ENCODE results near the gene RPL22. TPM values are rescaled to one million over a fixed set of nuclear protein-coding genes. Genes with fewer than 3 reads are reported as not detected.

RPL22 gene
- total RNA-seq, 1 experiment from 2014 or later = 441 TPM

GRCh38 chr1:6180268-6180706 lies 19.1 kb downstream of the RPL22 start, which contains the start of gene CHD5:
CHD5 (minus strand) TSS chr1:6180321; CDS start chr1:6180023, 298 bp downstream.
- peak; percentile 74 for DNase-seq (ENCODE audit: low spot score)
- POLR2A ChIA-PET = no interaction called here
- no peak within 1 kb of the TSS for H3K27ac Mint-ChIP-seq
- H3K27me3 Mint-ChIP-seq (ENCODE audit: low read depth) = peaks cover 56% of the 10 kb centered on the region
- TF ChIP-seq GRHL2 (CRISPR knock-in tag; IDR thresholded peaks at IDR 0.05; ENCODE audit: insufficient replicate concordance, severe bottlenecking) (no peak), SMAD3 (CRISPR knock-in tag; IDR thresholded peaks at IDR 0.05; ENCODE audit: borderline replicate concordance) (no peak), ZNF423 (CRISPR knock-in tag; IDR thresholded peaks at IDR 0.05) (no peak)
- TF ChIP-seq, protein P1, sequence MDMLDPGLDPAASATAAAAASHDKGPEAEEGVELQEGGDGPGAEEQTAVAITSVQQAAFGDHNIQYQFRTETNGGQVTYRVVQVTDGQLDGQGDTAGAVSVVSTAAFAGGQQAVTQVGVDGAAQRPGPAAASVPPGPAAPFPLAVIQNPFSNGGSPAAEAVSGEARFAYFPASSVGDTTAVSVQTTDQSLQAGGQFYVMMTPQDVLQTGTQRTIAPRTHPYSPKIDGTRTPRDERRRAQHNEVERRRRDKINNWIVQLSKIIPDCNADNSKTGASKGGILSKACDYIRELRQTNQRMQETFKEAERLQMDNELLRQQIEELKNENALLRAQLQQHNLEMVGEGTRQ (CRISPR knock-in tag; IDR thresholded peaks at IDR 0.05) = peak; percentile 4; the same call in 1 of the 2 replicates
- H3K36me3 Mint-ChIP-seq = no peaks in the 10 kb centered on the region; the same call in 1 of the 2 replicates
- CTCF ChIA-PET = interaction anchor here (1.4 to 6.2 kb wide), 2 partner anchors 26 to 145 kb away, joined by 5 to 47 read pairs; partner anchors contain the start of gene RNF207
- H3K9me3 Mint-ChIP-seq = no peaks in the 10 kb centered on the region
- peak within 1 kb of the TSS; percentile 69 for H3K4me3 Mint-ChIP-seq
- peak; percentile 6; the same call in 1 of the 2 replicates for ATAC-seq
- peaks cover 39% of the 10 kb centered on the region for H3K4me1 Mint-ChIP-seq

DNA sequence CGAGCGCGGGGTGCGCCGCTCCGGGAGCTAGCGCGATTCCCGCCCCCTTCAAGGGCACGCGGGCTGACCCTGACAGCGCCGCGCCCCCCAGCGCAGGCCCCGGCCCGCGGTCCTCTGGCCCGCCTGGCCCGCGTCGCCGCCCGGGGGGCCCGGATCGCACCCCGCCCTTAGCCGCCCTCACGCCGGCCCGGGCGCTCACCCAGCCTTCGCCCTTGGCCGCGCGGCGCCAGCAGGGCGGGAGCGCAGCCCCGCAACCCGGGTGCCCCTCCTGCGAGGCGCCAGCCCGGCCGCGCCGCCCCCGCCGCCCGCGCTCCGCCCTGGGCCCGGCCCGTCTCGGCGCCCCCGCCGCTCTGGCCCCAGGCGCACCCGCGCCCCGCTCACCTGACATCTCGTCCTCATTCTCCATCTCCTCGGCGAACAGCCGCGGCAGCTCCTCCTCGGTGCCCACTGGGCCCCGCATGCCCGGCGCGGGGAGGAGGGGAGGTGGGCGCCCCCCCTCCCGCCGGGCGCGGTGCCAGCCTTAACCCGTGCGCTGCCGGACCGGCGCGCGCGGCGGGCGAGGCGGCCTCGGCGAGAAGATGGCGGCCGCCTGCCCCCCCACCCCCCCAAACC lies 19.7 kb downstream of the RPL22 start:
- TF ChIP-seq CREM (CRISPR knock-in tag; IDR thresholded peaks at IDR 0.05) (0 out of 2 replicates have a peak, but pooled peaks have one; percentile 3), FOXP1 (CRISPR knock-in tag; IDR thresholded peaks at IDR 0.05; ENCODE audit: borderline replicate concordance) (no peak), ZNF423 (CRISPR knock-in tag; IDR thresholded peaks at IDR 0.05) (no peak)
- TF ChIP-seq, protein P2, sequence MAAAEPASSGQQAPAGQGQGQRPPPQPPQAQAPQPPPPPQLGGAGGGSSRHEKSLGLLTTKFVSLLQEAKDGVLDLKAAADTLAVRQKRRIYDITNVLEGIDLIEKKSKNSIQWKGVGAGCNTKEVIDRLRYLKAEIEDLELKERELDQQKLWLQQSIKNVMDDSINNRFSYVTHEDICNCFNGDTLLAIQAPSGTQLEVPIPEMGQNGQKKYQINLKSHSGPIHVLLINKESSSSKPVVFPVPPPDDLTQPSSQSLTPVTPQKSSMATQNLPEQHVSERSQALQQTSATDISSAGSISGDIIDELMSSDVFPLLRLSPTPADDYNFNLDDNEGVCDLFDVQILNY (CRISPR knock-in tag; IDR thresholded peaks at IDR 0.05) = 0 out of 2 replicates have a peak, but pooled peaks have one; percentile 9
- TF ChIP-seq, protein P3, sequence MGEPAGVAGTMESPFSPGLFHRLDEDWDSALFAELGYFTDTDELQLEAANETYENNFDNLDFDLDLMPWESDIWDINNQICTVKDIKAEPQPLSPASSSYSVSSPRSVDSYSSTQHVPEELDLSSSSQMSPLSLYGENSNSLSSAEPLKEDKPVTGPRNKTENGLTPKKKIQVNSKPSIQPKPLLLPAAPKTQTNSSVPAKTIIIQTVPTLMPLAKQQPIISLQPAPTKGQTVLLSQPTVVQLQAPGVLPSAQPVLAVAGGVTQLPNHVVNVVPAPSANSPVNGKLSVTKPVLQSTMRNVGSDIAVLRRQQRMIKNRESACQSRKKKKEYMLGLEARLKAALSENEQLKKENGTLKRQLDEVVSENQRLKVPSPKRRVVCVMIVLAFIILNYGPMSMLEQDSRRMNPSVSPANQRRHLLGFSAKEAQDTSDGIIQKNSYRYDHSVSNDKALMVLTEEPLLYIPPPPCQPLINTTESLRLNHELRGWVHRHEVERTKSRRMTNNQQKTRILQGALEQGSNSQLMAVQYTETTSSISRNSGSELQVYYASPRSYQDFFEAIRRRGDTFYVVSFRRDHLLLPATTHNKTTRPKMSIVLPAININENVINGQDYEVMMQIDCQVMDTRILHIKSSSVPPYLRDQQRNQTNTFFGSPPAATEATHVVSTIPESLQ (CRISPR knock-in tag; IDR thresholded peaks at IDR 0.05) = no peak
- ATAC-seq = no peak
- POLR2A ChIA-PET = interaction anchor here (1.0 kb wide), 1 partner anchor 13 kb away, joined by 3 read pairs; no protein-coding TSS in a partner anchor
- Mint-ChIP-seq H3K36me3 (no peaks in the 10 kb centered on the region), H3K27me3 (ENCODE audit: low read depth) (peaks cover 56% of the 10 kb centered on the region), H3K9me3 (no peaks in the 10 kb centered on the region), H3K4me1 (peaks cover 33% of the 10 kb centered on the region), H3K4me3 (no peak overlapping the region), H3K27ac (no peak overlapping the region)
- DNase-seq (ENCODE audit: low spot score) = no peak
- CTCF ChIA-PET = interaction anchor here (0.6 to 6.2 kb wide), 3 partner anchors 27 to 146 kb away, joined by 4 to 47 read pairs (median 5); partner anchors contain the start of gene RNF207

- H3K4me3 Mint-ChIP-seq = peak overlapping the region; percentile 69
- H3K4me1 Mint-ChIP-seq = peaks cover 27% of the 10 kb centered on the region
- POLR2A ChIA-PET = interaction anchor here (1.0 kb wide), 1 partner anchor 13 kb away, joined by 3 read pairs; no protein-coding TSS in a partner anchor
These were observed 20.4 kb downstream of the RPL22 start for GRCh38 chr1:6178751-6179563.

DNA sequence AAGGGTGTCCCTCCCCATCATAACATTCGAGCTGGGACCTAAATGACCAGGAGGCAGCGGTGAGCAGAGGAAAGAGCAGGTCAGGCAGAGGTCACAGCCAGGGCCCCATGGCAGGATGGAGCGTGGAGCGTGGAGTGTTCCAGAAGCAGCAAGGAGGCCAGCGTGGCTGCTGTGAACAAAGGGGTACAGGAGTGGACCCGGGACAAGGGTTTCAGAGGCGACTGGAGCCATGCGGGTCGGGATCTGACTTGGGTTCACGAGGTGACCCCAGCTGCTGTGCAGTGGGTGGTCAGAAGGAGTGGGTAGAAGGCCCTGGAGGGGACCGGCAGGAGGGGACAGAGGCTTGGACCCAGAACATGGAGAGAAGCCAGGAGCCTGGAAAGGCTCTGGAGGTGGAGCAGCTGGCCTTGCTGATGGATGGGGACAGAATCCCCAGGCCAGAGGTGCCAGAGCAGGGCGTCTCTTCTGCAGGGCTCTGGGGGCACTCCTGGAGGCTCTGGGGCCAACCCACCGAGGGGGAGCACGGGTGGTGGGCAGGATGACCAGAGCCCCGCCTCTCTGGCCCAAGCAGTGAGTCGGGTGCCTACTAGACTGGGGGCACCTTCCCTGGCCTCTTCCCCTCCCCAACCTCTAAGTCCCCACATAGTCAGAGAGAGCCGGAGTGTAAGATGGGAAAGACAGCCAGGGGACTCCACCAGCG lies 21.6 kb downstream of the RPL22 start:
- no peaks in the 10 kb centered on the region for H3K9me3 Mint-ChIP-seq
- POLR2A ChIA-PET = no interaction called here
- peaks cover 50% of the 10 kb centered on the region for H3K27me3 Mint-ChIP-seq (ENCODE audit: low read depth)
- no peak for DNase-seq (ENCODE audit: low spot score)
- H3K4me1 Mint-ChIP-seq = peaks cover 16% of the 10 kb centered on the region
- CTCF ChIA-PET = interaction anchor here (1.0 to 6.2 kb wide), 3 partner anchors 8 to 69 kb away, joined by 3 to 47 read pairs (median 3); partner anchors contain the start of gene RNF207
- ATAC-seq = no peak
- H3K27ac Mint-ChIP-seq = no peak overlapping the region
- H3K36me3 Mint-ChIP-seq = no peaks in the 10 kb centered on the region
- peak overlapping the region; percentile 36 for H3K4me3 Mint-ChIP-seq
- TF ChIP-seq ZNF671 (CRISPR knock-in tag; IDR thresholded peaks at IDR 0.05) (no peak), GTF2I (CRISPR knock-in tag; conservative IDR thresholded peaks at IDR 0.05) (no peak), ZNF263 (CRISPR knock-in tag; IDR thresholded peaks at IDR 0.05; ENCODE audit: low read depth) (no peak), IRF2 (CRISPR knock-in tag; IDR thresholded peaks at IDR 0.05; ENCODE audit: borderline replicate concordance, low read depth) (no peak), ZNF232 (CRISPR knock-in tag; IDR thresholded peaks at IDR 0.05) (no peak), ZNF416 (CRISPR knock-in tag; IDR thresholded peaks at IDR 0.05) (no peak), TCF7 (CRISPR knock-in tag; IDR thresholded peaks at IDR 0.05; ENCODE audit: low read depth) (no peak), PRDM15 (CRISPR knock-in tag; IDR thresholded peaks at IDR 0.05) (no peak), RORB (CRISPR knock-in tag; IDR thresholded peaks at IDR 0.05) (no peak)

More at GRCh38 chr1:6178751-6179563, 20.4 kb downstream of the RPL22 start:
- Mint-ChIP-seq H3K9me3 (no peaks in the 10 kb centered on the region), H3K27me3 (ENCODE audit: low read depth) (peaks cover 56% of the 10 kb centered on the region), H3K27ac (no peak overlapping the region), H3K36me3 (no peaks in the 10 kb centered on the region)
- CTCF ChIA-PET = interaction anchor here (0.6 to 6.2 kb wide), 4 partner anchors 27 to 145 kb away, joined by 3 to 47 read pairs (median 4); partner anchors contain the start of gene RNF207
- TF ChIP-seq CREM (CRISPR knock-in tag; IDR thresholded peaks at IDR 0.05) (0 out of 2 replicates have a peak, but pooled peaks have one; percentile 15), ZNF219 (CRISPR knock-in tag; IDR thresholded peaks at IDR 0.05; ENCODE audit: borderline replicate concordance) (no peak)
- peak; percentile 50 for DNase-seq (ENCODE audit: low spot score)
- ATAC-seq = peak; percentile 18
